22Rv1 (cell line): ENCODE results near the gene PRDM16.

Experiments
- H3K27ac ChIP-seq: fragments of 450-650 bp; 2 replicates; pipeline ENCODE4 v1.5.1; 2017
- CTCF ChIP-seq: fragments of 450-650 bp; IDR thresholded peaks from 2 replicates; pipeline ENCODE4 v1.5.1; 2017; ENCODE audit warnings: mild to moderate bottlenecking
- ZFX ChIP-seq: fragments of 450-650 bp; IDR thresholded peaks from 2 replicates; pipeline ENCODE4 v1.6.1; 2017; ENCODE audit warnings: antibody characterized with exemption, borderline replicate concordance

The PRDM16 gene

GRCh38 chr1:3359351-3359750 is 290.3 kb downstream of the PRDM16 start:
- H3K27ac ChIP-seq: no peak overlapping the region
- TF ChIP-seq CTCF: no peak
- TF ChIP-seq ZFX: no peak

- no peak overlapping the region for H3K27ac ChIP-seq
- no peak for TF ChIP-seq CTCF
- no peak for TF ChIP-seq ZFX
Measured at GRCh38 chr1:3359756-3360440, 290.9 kb downstream of the PRDM16 start.

GRCh38 chr1:3360646-3361257 is 291.7 kb downstream of the PRDM16 start:
- H3K27ac ChIP-seq: no peak overlapping the region
- TF ChIP-seq CTCF: no peak
- TF ChIP-seq ZFX: no peak

GRCh38 chr1:3363023-3363422 is 294.0 kb downstream of the PRDM16 start:
- no peak overlapping the region for H3K27ac ChIP-seq
- TF ChIP-seq CTCF (no peak), ZFX (no peak)

DNA sequence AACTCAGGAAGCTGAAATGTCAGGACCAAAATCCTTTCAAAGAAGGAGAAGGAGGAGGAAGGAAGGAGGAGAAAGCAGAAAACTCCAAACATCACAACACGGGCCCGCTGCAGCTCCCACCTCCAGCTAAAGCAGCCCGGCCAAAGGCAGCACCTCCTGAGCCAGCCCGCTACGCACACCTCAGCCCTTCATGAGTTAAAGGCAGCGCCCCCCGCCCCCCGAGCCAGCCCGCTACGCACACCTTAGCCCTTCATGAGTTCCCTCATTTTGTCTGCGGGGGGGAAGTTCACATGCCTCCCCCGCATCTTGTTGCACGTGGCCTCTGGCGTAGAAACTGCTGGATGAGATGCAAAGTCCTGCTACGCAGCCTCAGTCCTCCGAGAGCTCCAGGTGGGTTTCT is 294.8 kb downstream of the PRDM16 start:
- TF ChIP-seq ZFX (no peak), CTCF (no peak)
- H3K27ac ChIP-seq: no peak overlapping the region

DNA sequence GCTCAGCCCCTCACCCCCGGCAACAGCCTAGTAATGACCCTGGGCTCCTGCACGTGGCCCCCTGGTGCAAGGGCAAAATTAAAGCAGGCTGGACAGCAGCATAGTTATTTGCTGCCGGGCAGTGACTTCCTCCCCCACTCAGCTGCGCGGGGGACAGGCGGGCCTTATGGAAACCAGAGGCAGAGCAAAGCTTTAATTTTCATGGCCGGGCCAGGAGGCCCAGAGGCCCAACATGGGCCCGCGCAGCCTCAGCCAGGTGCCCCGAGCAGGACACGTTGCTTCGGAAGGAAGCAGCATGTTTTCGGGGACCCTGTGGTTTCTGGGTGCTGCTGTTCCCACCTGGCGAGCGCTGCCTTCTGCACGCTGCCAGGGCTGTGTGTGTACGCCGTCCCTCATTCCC is 295.5 kb downstream of the PRDM16 start:
- no peak for TF ChIP-seq CTCF
- no peak for TF ChIP-seq ZFX
- H3K27ac ChIP-seq: no peak overlapping the region

GRCh38 chr1:3364983-3365382 is 296.0 kb downstream of the PRDM16 start:
- no peak overlapping the region for H3K27ac ChIP-seq
- TF ChIP-seq ZFX (no peak), CTCF (no peak)
